H9 (cell line): ENCODE results near the gene TMEM204. TPM values are rescaled to one million over a fixed set of nuclear protein-coding genes. Genes with fewer than 3 reads are reported as not detected.

ENCODE experiments used
- DNase-seq: peaks from one replicate; pipeline ENCODE4 v3.0.0-alpha.2; 2017
- H2AFZ ChIP-seq: one replicate; pipeline ENCODE4 v1.6.1; 2013; ENCODE audit warnings: mild to moderate bottlenecking, low read length, control low read depth, moderate library complexity
- H2AK5ac ChIP-seq: 2 replicates; pipeline ENCODE4 v1.6.1; 2013; ENCODE audit warnings: low read length, control low read depth, mixed read lengths; ENCODE audit not compliant: insufficient read length
- H2BK120ac ChIP-seq: one replicate; pipeline ENCODE4 v1.6.1; 2013; ENCODE audit warnings: low read depth, mild to moderate bottlenecking, low read length, control low read depth, inconsistent platforms; ENCODE audit not compliant: poor library complexity, severe bottlenecking
- H2BK12ac ChIP-seq: 2 replicates; pipeline ENCODE4 v1.6.1; 2013; ENCODE audit warnings: low read length, control low read depth, mixed read lengths, low read depth; ENCODE audit not compliant: insufficient read length
- H2BK15ac ChIP-seq: 2 replicates; pipeline ENCODE4 v1.6.1; 2013; ENCODE audit warnings: low read depth, low read length, control low read depth
- H2BK20ac ChIP-seq: one replicate; pipeline ENCODE4 v1.6.1; 2013; ENCODE audit warnings: low read depth, mild to moderate bottlenecking, low read length, control low read depth, inconsistent platforms; ENCODE audit not compliant: poor library complexity, severe bottlenecking
- H2BK5ac ChIP-seq: 2 replicates; pipeline ENCODE4 v1.6.1; 2013; ENCODE audit warnings: low read length, control low read depth, mixed read lengths; ENCODE audit not compliant: insufficient read length
- H3K14ac ChIP-seq: 2 replicates; pipeline ENCODE4 v1.6.1; 2013; ENCODE audit warnings: low read length, control low read depth; ENCODE audit not compliant: insufficient read depth
- H3K18ac ChIP-seq: 2 replicates; pipeline ENCODE4 v1.6.1; 2013; ENCODE audit warnings: low read depth, mild to moderate bottlenecking, mixed read lengths, low read length, control low read depth; ENCODE audit not compliant: insufficient read length
- H3K23ac ChIP-seq: 2 replicates; pipeline ENCODE4 v1.6.1; 2013; ENCODE audit warnings: low read length, control low read depth, mixed read lengths, low read depth; ENCODE audit not compliant: insufficient read length
- H3K23me2 ChIP-seq: 2 replicates; pipeline ENCODE4 v1.6.1; 2013; ENCODE audit warnings: low read depth, mild to moderate bottlenecking, mixed read lengths, low read length, control low read depth; ENCODE audit not compliant: insufficient read length, poor library complexity, severe bottlenecking
- H3K27ac ChIP-seq: 2 replicates; pipeline ENCODE4 v1.5.1; 2013; ENCODE audit warnings: low read length, control low read depth, mixed read lengths, low read depth; ENCODE audit not compliant: insufficient read length
- H3K27me3 ChIP-seq: 2 replicates; pipeline ENCODE4 v1.6.1; 2013; ENCODE audit warnings: low read length, control low read depth, inconsistent platforms; ENCODE audit not compliant: insufficient read depth
- H3K4ac ChIP-seq: 2 replicates; pipeline ENCODE4 v1.6.1; 2013; ENCODE audit warnings: low read depth, mild to moderate bottlenecking, control low read depth, inconsistent platforms, low read length, moderate library complexity
- H3K4me1 ChIP-seq: 2 replicates; pipeline ENCODE4 v1.6.1; 2013; ENCODE audit warnings: low read length, control low read depth, inconsistent platforms; ENCODE audit not compliant: insufficient read depth
- H3K4me2 ChIP-seq: 2 replicates; pipeline ENCODE4 v1.6.1; 2013; ENCODE audit warnings: low read length, control low read depth, mixed read lengths; ENCODE audit not compliant: insufficient read length, insufficient read depth
- H3K56ac ChIP-seq: 2 replicates; pipeline ENCODE4 v1.6.1; 2013; ENCODE audit warnings: low read depth, mild to moderate bottlenecking, mixed read lengths, low read length, control low read depth; ENCODE audit not compliant: insufficient read length
- H3K79me1 ChIP-seq: 2 replicates; pipeline ENCODE4 v1.6.1; 2013; ENCODE audit warnings: low read depth, mild to moderate bottlenecking, moderate library complexity, low read length, control low read depth, inconsistent platforms; ENCODE audit not compliant: insufficient read depth, poor library complexity, severe bottlenecking
- H3K79me2 ChIP-seq: 2 replicates; pipeline ENCODE4 v1.6.1; 2013; ENCODE audit warnings: low read length, control low read depth, inconsistent platforms; ENCODE audit not compliant: insufficient read depth
- H3K9ac ChIP-seq: 2 replicates; pipeline ENCODE4 v1.6.1; 2013; ENCODE audit warnings: low read length, control low read depth, mixed read lengths; ENCODE audit not compliant: insufficient read length; ENCODE audit errors: extremely low read depth
- H3K9me3 ChIP-seq: one replicate; pipeline ENCODE4 v1.6.1; 2013; ENCODE audit warnings: low read depth, low read length, inconsistent platforms; ENCODE audit not compliant: control insufficient read depth
- H3T11ph ChIP-seq: one replicate; pipeline ENCODE4 v1.6.1; 2013; ENCODE audit warnings: mild to moderate bottlenecking, low read length, control low read depth, inconsistent platforms
- H4K20me1 ChIP-seq: one replicate; pipeline ENCODE4 v1.6.1; 2013; ENCODE audit not compliant: control insufficient read depth, insufficient read length, insufficient read depth
- H4K5ac ChIP-seq: 2 replicates; pipeline ENCODE4 v1.6.1; 2013; ENCODE audit warnings: low read depth, mild to moderate bottlenecking, mixed read lengths, low read length, control low read depth; ENCODE audit not compliant: insufficient read length
- H4K8ac ChIP-seq: replicated peaks from 2 replicates; pipeline ENCODE4 v1.6.1; 2013; ENCODE audit warnings: low read length, control low read depth, mixed read lengths, low read depth; ENCODE audit not compliant: insufficient read length
- H4K91ac ChIP-seq: 2 replicates; pipeline ENCODE4 v1.6.1; 2013; ENCODE audit warnings: low read depth, mild to moderate bottlenecking, moderate library complexity, mixed read lengths, low read length, control low read depth; ENCODE audit not compliant: insufficient read length
- H3K27ac Mint-ChIP-seq, 3 experiments: 2 replicates in 2 of 3; 3 replicates in 1 of 3; pipeline ENCODE4 v1.8.0; 2020 to 2021; ENCODE audit warnings: mixed read lengths in 3 of 3, mild to moderate bottlenecking in 1 of 3, moderate library complexity in 1 of 3
- H3K27me3 Mint-ChIP-seq: 2 replicates; pipeline ENCODE4 v1.8.0; 2021; ENCODE audit warnings: low read depth, mild to moderate bottlenecking, moderate library complexity, mixed read lengths
- H3K36me3 Mint-ChIP-seq, 3 experiments: 2 replicates in 2 of 3; 3 replicates in 1 of 3; pipeline ENCODE4 v1.8.0; 2020 to 2021; ENCODE audit warnings: low read depth in 3 of 3, mixed read lengths in 3 of 3; ENCODE audit not compliant: insufficient read depth in 1 of 3
- H3K4me1 Mint-ChIP-seq, 2 experiments: 2 replicates each; pipeline ENCODE4 v1.8.0; 2020; ENCODE audit warnings: mixed read lengths in 2 of 2
- H3K4me3 Mint-ChIP-seq, 2 experiments: 2 replicates in 1 of 2; 3 replicates in 1 of 2; pipeline ENCODE4 v1.8.0; 2020 to 2021; ENCODE audit warnings: mild to moderate bottlenecking in 2 of 2, mixed read lengths in 2 of 2, moderate library complexity in 1 of 2
- H3K9me3 Mint-ChIP-seq, 2 experiments: 2 replicates in 1 of 2; 3 replicates in 1 of 2; pipeline ENCODE4 v1.8.0; 2020; ENCODE audit warnings: mild to moderate bottlenecking in 2 of 2, mixed read lengths in 2 of 2, moderate library complexity in 1 of 2
- CTCF ChIP-seq: fragments of 200-600 bp; sonication (generic); conservative IDR thresholded peaks from 3 replicates; pipeline ENCODE4 v1.8.0; 2021; ENCODE audit warnings: antibody characterized with exemption, mild to moderate bottlenecking
- WGBS: extraction: QIAGEN DNeasy Blood & Tissue Kit; methylation state at CpG from one replicate; pipeline ENCODE4 v1.1.7; 2013; ENCODE audit warnings: missing lambda C conversion rate, low lambda C conversion rate, mixed read lengths; ENCODE audit not compliant: insufficient read length; ENCODE audit errors: extremely low coverage; 5-methylcytosine and 5-hydroxymethylcytosine counted together
- total RNA-seq: library from RNA; stranded (reverse); gene quantifications from 2 replicates; pipeline ENCODE4 v1.2.1, GENCODE V29; 2021

Gene TMEM204
- total RNA-seq, 1 experiment from 2014 or later = not detected

- WGBS = no CpG with 5 or more reads among the region's 15 CpGs
- H3K27ac ChIP-seq = no peak overlapping the region
- no peak overlapping the region for H4K5ac ChIP-seq
- H3K27me3 ChIP-seq = no peaks in the 10 kb centered on the region
- no peak overlapping the region for H3K4me3 Mint-ChIP-seq
- H4K20me1 ChIP-seq = no peaks in the 10 kb centered on the region
- H2BK20ac ChIP-seq = no peak overlapping the region
- H3K18ac ChIP-seq = no peak overlapping the region
- H2BK15ac ChIP-seq = no peak overlapping the region
- H3K4ac ChIP-seq = no peak overlapping the region
- H3K9ac ChIP-seq = no peak overlapping the region
- H3K4me2 ChIP-seq = no peak overlapping the region
- no peak overlapping the region for H2AK5ac ChIP-seq
- no peaks in the 10 kb centered on the region for H3K4me1 ChIP-seq
- no peaks in the 10 kb centered on the region for H3K4me1 Mint-ChIP-seq
- H3T11ph ChIP-seq = no peak overlapping the region
- no peak overlapping the region for H2BK120ac ChIP-seq
- no peak for TF ChIP-seq CTCF
- H3K56ac ChIP-seq = no peak overlapping the region
- no peaks in the 10 kb centered on the region for H3K9me3 ChIP-seq
- no peaks in the 10 kb centered on the region for H3K79me2 ChIP-seq
- H3K23ac ChIP-seq = no peak overlapping the region
- no peak overlapping the region for H3K27ac Mint-ChIP-seq
- no peak overlapping the region for H4K91ac ChIP-seq
- H3K23me2 ChIP-seq = no peaks in the 10 kb centered on the region
- H3K9me3 Mint-ChIP-seq = no peaks in the 10 kb centered on the region
- H4K8ac ChIP-seq = no peak overlapping the region
- H3K14ac ChIP-seq = no peak overlapping the region
- no peak overlapping the region for H2BK12ac ChIP-seq
- H3K36me3 Mint-ChIP-seq = peaks cover 0 to 4% (median 2%) of the 10 kb centered on the region in 3 experiments; a peak in 4 of 7 replicates
- DNase-seq = no peak
- H3K27me3 Mint-ChIP-seq = no peaks in the 10 kb centered on the region
- H2AFZ ChIP-seq = no peak overlapping the region
- H2BK5ac ChIP-seq = no peak overlapping the region
- no peaks in the 10 kb centered on the region for H3K79me1 ChIP-seq
These were observed 17.2 kb downstream of the TMEM204 start for GRCh38 chr16:1550696-1551095.
